Fibroblast of lung (primary cell): ENCODE data around the gene DOCK4. TPM values are rescaled to one million over a fixed set of nuclear protein-coding genes. Genes with fewer than 3 reads are reported as not detected.

Experiments used
- DNase-seq, 2 donors: peaks; one replicate each; pipeline versions ENCODE4 v3.0.0 to v3.0.0-alpha.2; 2010; ENCODE audit warnings: low read depth in 2 of 2
- H2AFZ ChIP-seq: 2 replicates; pipeline ENCODE4 v1.5.1; 2012; ENCODE audit warnings: low read length, control low read depth, inconsistent platforms
- H3K27ac ChIP-seq: 2 replicates; pipeline ENCODE4 v1.5.1; 2011; ENCODE audit warnings: low read length, control low read depth; ENCODE audit not compliant: insufficient read depth
- H3K27me3 ChIP-seq: 2 replicates; pipeline ENCODE4 v1.5.1; 2011; ENCODE audit warnings: mild to moderate bottlenecking, low read length; ENCODE audit not compliant: control insufficient read depth, insufficient read depth
- H3K36me3 ChIP-seq: 2 replicates; pipeline ENCODE4 v1.5.1; 2011; ENCODE audit warnings: low read length; ENCODE audit not compliant: control insufficient read depth, insufficient read depth
- H3K4me1 ChIP-seq: 2 replicates; pipeline ENCODE4 v1.5.1; 2011; ENCODE audit warnings: low read length; ENCODE audit not compliant: control insufficient read depth, insufficient read depth; ENCODE audit errors: extremely low read depth
- H3K4me2 ChIP-seq: 2 replicates; pipeline ENCODE4 v1.5.1; 2011; ENCODE audit warnings: low read length, control low read depth; ENCODE audit not compliant: insufficient read depth; ENCODE audit errors: extremely low read depth
- H3K4me3 ChIP-seq, 4 experiments: fragments of 200-600 bp in 1 of 4; sonication (generic) in 1 of 4; replicated peaks in 1 of 4; 2 replicates each; pipeline ENCODE4 v1.5.1; 2011 to 2016; ENCODE audit warnings: low read length in 4 of 4, low read depth in 3 of 4, mild to moderate bottlenecking in 3 of 4, control low read depth in 2 of 4, inconsistent platforms in 1 of 4, mixed read lengths in 1 of 4; ENCODE audit not compliant: insufficient read depth in 1 of 4; ENCODE audit errors: control extremely low read depth in 1 of 4
- H3K79me2 ChIP-seq: 2 replicates; pipeline ENCODE4 v1.5.1; 2012; ENCODE audit warnings: mild to moderate bottlenecking, low read length, inconsistent platforms; ENCODE audit not compliant: control insufficient read depth, insufficient read depth
- H3K9ac ChIP-seq: 2 replicates; pipeline ENCODE4 v1.5.1; 2011; ENCODE audit warnings: mild to moderate bottlenecking, low read length, control low read depth; ENCODE audit not compliant: insufficient read depth
- H3K9me3 ChIP-seq: 2 replicates; pipeline ENCODE4 v1.5.1; 2012; ENCODE audit warnings: low read depth, low read length; ENCODE audit not compliant: control insufficient read depth, insufficient read depth
- H4K20me1 ChIP-seq: 2 replicates; pipeline ENCODE4 v1.5.1; 2011; ENCODE audit warnings: low read length; ENCODE audit not compliant: control insufficient read depth, insufficient read depth; ENCODE audit errors: extremely low read depth
- EZH2 ChIP-seq: IDR thresholded peaks from 2 replicates; pipeline ENCODE4 v1.5.1; 2012; ENCODE audit warnings: low read length, control low read depth, mild to moderate bottlenecking; ENCODE audit errors: missing control alignments
- polyA plus RNA-seq, 2 donors: library from polyadenylated mRNA; depleted of rRNA in 1 of 2; stranded (reverse) in 1 of 2; unstranded in 1 of 2; fragments of >200 nt; gene quantifications; 2 replicates each; pipeline ENCODE4 v1.2.1, GENCODE V29; 2011 to 2012; ENCODE audit warnings: missing spikeins in 1 of 2
- total RNA-seq: library from RNA; depleted of rRNA; stranded (reverse); fragments of >200 nt; gene quantifications from 2 replicates; pipeline ENCODE4 v1.2.1, GENCODE V29; 2014
- TF ChIP-seq, protein P1 (sequence below), 2 donors: IDR thresholded peaks in 1 of 2; conservative IDR thresholded peaks in 1 of 2; 1 replicate in 1 of 2; 2 replicates in 1 of 2; pipeline ENCODE4 v1.5.1; 2011 to 2012; ENCODE audit warnings: low read length in 2 of 2, control low read depth in 1 of 2, inconsistent platforms in 1 of 2, low read depth in 1 of 2, mild to moderate bottlenecking in 1 of 2

Gene DOCK4
- total and polyA plus RNA-seq, 2 donors (not counting 1 experiment from before 2014, with no cell fraction given), result 20.8 to 39.3 TPM

DNA sequence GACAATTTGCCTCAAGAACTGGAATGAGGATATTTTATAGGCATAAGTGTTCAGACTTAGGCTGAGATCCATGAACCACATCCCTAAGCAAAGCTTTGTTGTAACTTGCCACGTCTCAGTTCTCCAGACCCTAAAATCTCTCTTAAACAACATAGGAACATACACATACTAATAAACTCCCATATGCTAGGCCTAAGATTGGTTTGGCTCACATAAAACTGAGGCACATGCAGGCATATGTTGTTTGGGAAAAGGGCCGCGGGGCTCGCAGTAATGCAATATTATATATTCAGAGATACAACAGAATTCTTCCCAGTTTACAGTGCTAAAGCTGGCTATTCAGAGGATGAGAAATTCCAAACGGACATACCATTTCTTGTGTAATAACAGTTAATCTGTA lies 61.0 kb downstream of the DOCK4 start:
- Histone ChIP-seq H3K4me3 (no peak overlapping the region), H3K9ac (no peak overlapping the region), H3K27me3 (no peaks in the 10 kb centered on the region), H4K20me1 (no peaks in the 10 kb centered on the region), H3K4me2 (no peak overlapping the region), H2AFZ (no peak overlapping the region), H3K27ac (no peak overlapping the region), H3K9me3 (no peaks in the 10 kb centered on the region), H3K4me1 (peaks cover 10% of the 10 kb centered on the region), H3K79me2 (peaks cover 5% of the 10 kb centered on the region), H3K36me3 (no peaks in the 10 kb centered on the region)
- DNase-seq, result no peak
- TF ChIP-seq, protein P1, sequence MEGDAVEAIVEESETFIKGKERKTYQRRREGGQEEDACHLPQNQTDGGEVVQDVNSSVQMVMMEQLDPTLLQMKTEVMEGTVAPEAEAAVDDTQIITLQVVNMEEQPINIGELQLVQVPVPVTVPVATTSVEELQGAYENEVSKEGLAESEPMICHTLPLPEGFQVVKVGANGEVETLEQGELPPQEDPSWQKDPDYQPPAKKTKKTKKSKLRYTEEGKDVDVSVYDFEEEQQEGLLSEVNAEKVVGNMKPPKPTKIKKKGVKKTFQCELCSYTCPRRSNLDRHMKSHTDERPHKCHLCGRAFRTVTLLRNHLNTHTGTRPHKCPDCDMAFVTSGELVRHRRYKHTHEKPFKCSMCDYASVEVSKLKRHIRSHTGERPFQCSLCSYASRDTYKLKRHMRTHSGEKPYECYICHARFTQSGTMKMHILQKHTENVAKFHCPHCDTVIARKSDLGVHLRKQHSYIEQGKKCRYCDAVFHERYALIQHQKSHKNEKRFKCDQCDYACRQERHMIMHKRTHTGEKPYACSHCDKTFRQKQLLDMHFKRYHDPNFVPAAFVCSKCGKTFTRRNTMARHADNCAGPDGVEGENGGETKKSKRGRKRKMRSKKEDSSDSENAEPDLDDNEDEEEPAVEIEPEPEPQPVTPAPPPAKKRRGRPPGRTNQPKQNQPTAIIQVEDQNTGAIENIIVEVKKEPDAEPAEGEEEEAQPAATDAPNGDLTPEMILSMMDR (conservative IDR thresholded peaks at IDR 0.05 in 1 of 2, IDR thresholded peaks at IDR 0.05 in 1 of 2; ENCODE audit: low read depth in 1 of 2, low read length in 2 of 2), result no peak
- TF ChIP-seq EZH2, result no peak

DNA sequence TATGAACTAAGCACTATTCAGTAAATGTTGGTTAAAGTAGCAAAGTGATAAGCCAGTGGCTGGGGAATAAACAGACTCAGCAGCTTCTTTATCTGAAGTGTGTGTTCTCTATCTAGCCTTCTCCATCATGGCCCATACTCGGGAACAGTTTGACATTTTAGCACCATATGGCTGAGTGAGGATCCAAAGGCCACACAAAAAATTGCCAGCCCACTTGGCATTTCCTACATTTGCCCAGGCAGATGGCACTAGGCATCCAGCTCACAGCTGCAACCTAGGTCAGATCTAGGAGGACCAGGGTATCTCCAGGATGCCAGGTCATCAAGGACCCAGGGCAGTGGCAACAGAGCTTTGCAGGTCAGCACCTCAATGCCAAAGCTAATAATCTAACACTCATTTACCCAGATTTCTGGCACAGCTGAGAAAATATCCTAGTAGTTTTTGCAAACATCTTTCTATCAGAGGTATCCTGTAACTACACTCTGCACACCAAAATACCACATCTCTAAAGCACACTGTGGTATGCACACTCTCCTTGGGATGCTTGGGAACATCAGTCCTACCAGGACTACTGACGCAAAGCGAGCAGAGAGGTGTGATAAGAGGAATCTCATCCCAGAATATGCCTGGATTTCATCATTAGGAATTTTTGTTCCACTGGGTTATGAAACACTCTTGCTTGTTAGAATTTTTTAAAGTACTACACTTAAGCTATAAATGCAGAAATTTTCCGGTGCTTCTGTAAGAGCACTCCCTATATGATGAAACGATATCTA lies 61.7 kb downstream of the DOCK4 start:
- H4K20me1 ChIP-seq, result no peaks in the 10 kb centered on the region
- no peak overlapping the region for H2AFZ ChIP-seq
- TF ChIP-seq EZH2, result no peak
- TF ChIP-seq, protein P1 (conservative IDR thresholded peaks at IDR 0.05 in 1 of 2, IDR thresholded peaks at IDR 0.05 in 1 of 2; ENCODE audit: low read depth in 1 of 2, low read length in 2 of 2), result no peak
- H3K36me3 ChIP-seq, result no peaks in the 10 kb centered on the region
- H3K4me1 ChIP-seq, result peaks cover 10% of the 10 kb centered on the region
- peaks cover 5% of the 10 kb centered on the region for H3K79me2 ChIP-seq
- H3K27me3 ChIP-seq, result no peaks in the 10 kb centered on the region
- peak overlapping the region; percentile 26 for H3K27ac ChIP-seq
- H3K4me2 ChIP-seq, result peak overlapping the region; percentile 73
- no peak overlapping the region for H3K4me3 ChIP-seq
- no peak overlapping the region for H3K9ac ChIP-seq
- H3K9me3 ChIP-seq, result no peaks in the 10 kb centered on the region
- DNase-seq, result peak in 1 of 2 donors; percentile 64

- Histone ChIP-seq H2AFZ (no peak overlapping the region), H3K36me3 (no peaks in the 10 kb centered on the region), H3K9ac (no peak overlapping the region), H3K4me3 (peak overlapping the region in 2 of 4 experiments; percentile 8 to 24), H3K27me3 (no peaks in the 10 kb centered on the region), H3K9me3 (no peaks in the 10 kb centered on the region), H3K27ac (peak overlapping the region; percentile 26), H3K79me2 (peaks cover 5% of the 10 kb centered on the region), H3K4me2 (peak overlapping the region; percentile 73), H4K20me1 (no peaks in the 10 kb centered on the region), H3K4me1 (peaks cover 10% of the 10 kb centered on the region)
- TF ChIP-seq EZH2, result no peak
- TF ChIP-seq, protein P1 (conservative IDR thresholded peaks at IDR 0.05 in 1 of 2, IDR thresholded peaks at IDR 0.05 in 1 of 2; ENCODE audit: low read depth in 1 of 2, low read length in 2 of 2), result no peak
- DNase-seq, result peak; percentile 90 to 96
Measured at GRCh38 chr7:112143582-112143981, 62.6 kb downstream of the DOCK4 start.
